ENCODE measurements around the gene RLF. TPM values are rescaled to one million over a fixed set of nuclear protein-coding genes. Genes with fewer than 3 reads are reported as not detected.

Gene RLF
- total and polyA plus RNA-seq, 9 of the 15 experiments (the other 6 are each of a cell fraction or from before 2014, with no cell fraction given): 3.6 to 35.0 (median 21.2) TPM

- TF ChIP-seq MGA (IDR thresholded peaks at IDR 0.05) (peak; percentile 36; the same call in 1 of the 2 replicates), CC2D1A (IDR thresholded peaks at IDR 0.05) (peak; percentile 34; the same call in 1 of the 2 replicates), CEBPG (CRISPR knock-in tag; IDR thresholded peaks at IDR 0.05) (peak; percentile 41; the same call in 1 of the 2 replicates), CEBPG (tag; conservative IDR thresholded peaks at IDR 0.05 in 1 of 2, IDR thresholded peaks at IDR 0.05 in 1 of 2) (no peak), TRIM24 (IDR thresholded peaks at IDR 0.05) (peak; percentile 32 to 56; a peak in 3 of 4 replicates), CREM (IDR thresholded peaks at IDR 0.05; ENCODE audit: low read depth) (peak; percentile 62), CUX1 (CRISPR knock-in tag; IDR thresholded peaks at IDR 0.05) (no peak), FOXJ3 (CRISPR knock-in tag; IDR thresholded peaks at IDR 0.05) (no peak), MYC (IDR thresholded peaks at IDR 0.05; ENCODE audit: low read depth, low read length) (no peak), MYC (CRISPR knock-in tag; IDR thresholded peaks at IDR 0.05; ENCODE audit: borderline replicate concordance, low read depth) (no peak), ZNF830 (CRISPR knock-in tag; IDR thresholded peaks at IDR 0.05) (no peak)
Measured at GRCh38 chr1:40218333-40218732, 57.1 kb downstream of the RLF start (continued).
